BLaER1 (cell line): ENCODE measurements around the gene CCDC178.

ENCODE experiments used
- H3K27ac ChIP-seq: shearing (Covaris generic); formaldehyde crosslinking; 2 replicates; pipeline ENCODE4 v1.8.1; 2022
- H3K27me3 ChIP-seq: shearing (Covaris generic); formaldehyde crosslinking; 2 replicates; pipeline ENCODE4 v1.8.1; 2022
- H3K36me3 ChIP-seq: shearing (Covaris generic); formaldehyde crosslinking; 2 replicates; pipeline ENCODE4 v1.8.1; 2022
- H3K4me1 ChIP-seq: shearing (Covaris generic); formaldehyde crosslinking; 2 replicates; pipeline ENCODE4 v1.8.1; 2022
- H3K4me2 ChIP-seq: shearing (Covaris generic); formaldehyde crosslinking; 2 replicates; pipeline ENCODE4 v1.8.1; 2022
- H3K4me3 ChIP-seq: shearing (Covaris generic); formaldehyde crosslinking; 2 replicates; pipeline ENCODE4 v1.8.1; 2022
- H3K9ac ChIP-seq: shearing (Covaris generic); formaldehyde crosslinking; 2 replicates; pipeline ENCODE4 v1.8.1; 2022
- H3K9me3 ChIP-seq: shearing (Covaris generic); formaldehyde crosslinking; 2 replicates; pipeline ENCODE4 v1.8.1; 2022
- H4K20me1 ChIP-seq: shearing (Covaris generic); formaldehyde crosslinking; 2 replicates; pipeline ENCODE4 v1.8.1; 2022
- Cebpa-rat ChIP-seq: shearing (Covaris generic); IDR thresholded peaks from 2 replicates; pipeline ENCODE4 v1.8.1; 2022

Gene CCDC178

DNA sequence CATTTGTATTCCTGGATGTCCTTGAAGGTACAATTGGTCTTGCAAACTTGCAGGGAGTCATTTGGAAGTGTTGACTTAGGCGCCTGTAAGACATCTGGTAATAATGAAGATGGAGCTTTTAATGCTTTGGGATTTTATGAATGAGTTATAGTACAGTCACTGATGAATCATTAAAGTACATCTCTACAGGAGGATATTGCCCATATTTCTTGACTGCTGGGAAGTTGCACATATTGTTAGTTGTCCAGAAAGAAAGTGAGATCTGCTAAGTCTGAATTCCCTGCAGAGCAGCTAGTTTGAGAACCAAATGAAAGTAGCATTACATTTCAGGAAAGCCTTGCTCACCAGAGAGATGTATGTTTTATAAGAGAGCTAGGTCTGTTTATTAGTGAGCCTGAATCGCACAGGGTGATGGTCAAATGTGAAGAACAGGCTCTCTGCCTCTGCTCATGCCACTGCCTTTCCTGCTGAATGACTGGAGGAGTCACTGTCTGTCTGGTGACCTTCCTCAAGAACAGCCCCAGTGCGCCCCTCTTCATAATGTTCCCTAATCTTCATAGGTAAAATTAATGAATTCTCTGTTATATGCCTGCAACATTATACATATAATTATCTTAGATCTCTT, 528.7 kb downstream of the CCDC178 start:
- H3K4me3 ChIP-seq, result no peak overlapping the region
- peaks cover 5% of the 10 kb centered on the region for H3K9me3 ChIP-seq
- no peak overlapping the region for H3K27ac ChIP-seq
- H3K36me3 ChIP-seq, result no peaks in the 10 kb centered on the region
- H3K27me3 ChIP-seq, result no peaks in the 10 kb centered on the region
- peaks cover 8% of the 10 kb centered on the region for H3K4me1 ChIP-seq
- no peaks in the 10 kb centered on the region for H4K20me1 ChIP-seq
- TF ChIP-seq Cebpa-rat, result no peak
- H3K4me2 ChIP-seq, result no peak overlapping the region
- H3K9ac ChIP-seq, result no peak overlapping the region

DNA sequence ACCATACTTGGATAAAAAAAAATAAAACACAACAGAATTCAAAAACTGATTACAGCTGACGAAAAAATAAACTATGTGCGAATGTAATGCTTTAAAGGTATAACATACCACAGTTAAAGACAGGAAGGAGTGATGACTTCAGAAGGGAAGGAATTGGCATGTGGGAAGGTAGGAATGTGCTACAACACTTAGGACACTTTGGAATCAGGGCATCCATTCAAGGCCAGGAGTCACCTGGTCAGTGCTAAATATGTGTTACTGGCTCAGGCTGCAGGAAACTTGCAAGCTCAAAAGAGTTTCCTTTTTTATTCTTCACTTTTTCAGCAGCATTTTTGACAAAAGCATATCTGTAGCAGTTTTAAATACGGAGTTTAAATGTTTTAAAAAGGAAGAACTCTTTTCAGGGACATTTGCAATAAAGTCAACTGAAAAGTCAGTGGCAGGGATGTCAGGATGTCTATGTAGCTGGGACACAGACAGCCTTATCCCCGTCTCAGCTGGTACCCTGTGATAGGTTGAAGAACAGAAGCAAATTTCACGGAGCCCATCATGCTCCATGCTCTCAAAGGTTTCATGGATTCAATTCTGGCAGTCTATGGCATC, 529.7 kb downstream of the CCDC178 start:
- no peak overlapping the region for H3K9ac ChIP-seq
- no peak overlapping the region for H3K4me2 ChIP-seq
- H4K20me1 ChIP-seq, result no peaks in the 10 kb centered on the region
- no peaks in the 10 kb centered on the region for H3K27me3 ChIP-seq
- peaks cover 10% of the 10 kb centered on the region for H3K9me3 ChIP-seq
- no peaks in the 10 kb centered on the region for H3K36me3 ChIP-seq
- peaks cover 8% of the 10 kb centered on the region for H3K4me1 ChIP-seq
- no peak for TF ChIP-seq Cebpa-rat
- no peak overlapping the region for H3K4me3 ChIP-seq
- H3K27ac ChIP-seq, result no peak overlapping the region

DNA sequence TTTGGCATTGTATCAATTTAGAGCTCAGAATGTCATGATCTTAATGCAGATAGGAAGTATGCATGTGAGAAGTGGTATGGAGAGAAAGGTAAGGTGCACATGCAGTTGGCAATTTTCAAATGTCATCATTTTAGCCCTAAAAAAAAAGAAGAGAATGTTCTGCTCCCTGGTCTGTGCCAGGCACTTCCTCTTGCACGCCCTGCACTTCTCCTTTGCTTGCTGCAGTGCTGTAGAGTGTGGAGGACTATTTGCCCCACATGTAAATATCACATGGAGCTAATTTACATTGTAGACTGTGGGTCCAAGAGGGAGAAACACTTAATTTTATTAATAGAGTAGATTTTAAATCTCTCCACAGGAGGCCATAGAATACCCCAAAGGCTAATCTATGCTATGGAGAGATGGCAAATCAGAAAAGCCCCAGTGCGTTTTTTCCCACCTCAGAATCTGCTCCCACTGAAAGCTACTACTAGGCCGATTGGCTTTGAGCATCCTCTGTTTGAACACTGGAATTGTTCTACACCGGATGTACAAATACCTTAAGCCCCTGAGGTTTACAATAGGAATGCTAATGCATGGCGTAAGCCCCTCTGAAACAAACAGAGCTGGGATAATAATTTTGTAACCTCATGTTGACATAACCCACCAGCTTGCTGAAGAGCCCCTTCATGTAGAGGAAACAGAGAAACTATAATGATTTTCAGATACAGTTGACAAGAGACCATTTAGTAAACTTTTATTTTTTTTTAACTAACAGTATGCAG, 530.5 kb downstream of the CCDC178 start:
- H3K4me2 ChIP-seq, result no peak overlapping the region
- H3K36me3 ChIP-seq, result no peaks in the 10 kb centered on the region
- TF ChIP-seq Cebpa-rat, result no peak
- no peak overlapping the region for H3K9ac ChIP-seq
- H3K9me3 ChIP-seq, result peaks cover 10% of the 10 kb centered on the region
- no peaks in the 10 kb centered on the region for H3K27me3 ChIP-seq
- no peak overlapping the region for H3K27ac ChIP-seq
- H4K20me1 ChIP-seq, result no peaks in the 10 kb centered on the region
- 0 out of 2 replicates have a peak, but pooled peaks cover under 1% of the 10 kb centered on the region for H3K4me1 ChIP-seq
- H3K4me3 ChIP-seq, result no peak overlapping the region

DNA sequence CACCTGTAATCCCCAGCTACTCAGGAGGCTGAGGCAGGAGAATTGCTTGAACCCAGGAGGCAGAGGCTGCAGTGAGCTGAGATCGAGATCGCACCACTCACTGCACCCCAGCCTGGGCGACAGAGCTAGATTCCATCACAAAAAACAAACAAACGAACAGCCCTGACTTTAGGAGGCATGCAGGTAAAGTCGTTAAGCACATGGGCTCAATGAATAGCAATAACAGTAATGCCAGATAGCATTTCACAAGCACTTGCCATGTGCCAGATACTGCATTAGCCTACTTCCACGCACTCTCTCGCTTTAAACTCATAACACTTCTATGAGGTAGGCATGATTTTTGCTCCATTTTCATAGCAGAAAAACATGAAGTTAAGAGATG, 532.1 kb downstream of the CCDC178 start:
- H3K27ac ChIP-seq, result no peak overlapping the region
- no peaks in the 10 kb centered on the region for H3K27me3 ChIP-seq
- H3K9me3 ChIP-seq, result peaks cover 10% of the 10 kb centered on the region
- no peak overlapping the region for H3K9ac ChIP-seq
- H3K4me2 ChIP-seq, result no peak overlapping the region
- TF ChIP-seq Cebpa-rat, result no peak
- no peaks in the 10 kb centered on the region for H4K20me1 ChIP-seq
- H3K4me3 ChIP-seq, result no peak overlapping the region
- no peaks in the 10 kb centered on the region for H3K36me3 ChIP-seq
- H3K4me1 ChIP-seq, result no peaks in the 10 kb centered on the region

DNA sequence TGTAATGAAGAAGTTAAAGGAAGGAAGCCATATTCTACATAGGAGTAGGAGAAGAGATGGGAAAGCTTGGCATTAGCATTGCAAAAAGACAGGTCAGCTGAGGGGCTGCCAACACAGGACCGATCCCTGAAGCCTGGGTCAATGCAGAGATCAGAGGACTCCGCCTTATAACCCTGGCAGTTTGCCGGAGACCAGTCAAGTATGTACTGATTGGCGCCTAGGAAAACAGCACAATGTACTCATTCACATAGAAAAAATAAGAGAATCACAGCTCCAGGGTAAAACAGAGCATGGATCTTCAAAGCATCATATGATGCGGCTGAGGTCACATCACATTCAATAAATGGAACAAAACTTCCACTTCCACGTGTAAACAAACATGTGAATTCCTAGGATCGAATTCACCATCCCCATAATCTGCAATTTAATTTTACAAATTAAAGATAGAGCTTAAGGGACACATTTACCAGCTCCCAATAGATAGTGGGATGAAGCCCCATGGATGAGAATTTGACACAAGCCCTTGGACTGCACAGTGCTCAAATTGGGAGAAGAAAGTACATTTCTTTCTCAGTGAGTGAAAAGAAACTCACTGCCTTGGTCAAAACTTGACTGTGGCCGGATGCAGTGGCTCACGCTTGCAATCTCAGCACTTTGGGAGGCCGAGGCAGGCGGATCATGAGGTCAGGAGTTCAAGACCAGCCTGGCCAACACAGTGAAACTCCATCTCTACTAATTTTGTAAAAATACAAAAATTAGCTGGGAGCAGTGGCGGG, 532.7 kb downstream of the CCDC178 start:
- Histone ChIP-seq H3K9ac (no peak overlapping the region), H3K27ac (no peak overlapping the region), H3K4me2 (no peak overlapping the region), H3K36me3 (no peaks in the 10 kb centered on the region), H3K27me3 (no peaks in the 10 kb centered on the region), H3K9me3 (peaks cover 10% of the 10 kb centered on the region), H3K4me1 (no peaks in the 10 kb centered on the region), H4K20me1 (no peaks in the 10 kb centered on the region), H3K4me3 (no peak overlapping the region)
- no peak for TF ChIP-seq Cebpa-rat

DNA sequence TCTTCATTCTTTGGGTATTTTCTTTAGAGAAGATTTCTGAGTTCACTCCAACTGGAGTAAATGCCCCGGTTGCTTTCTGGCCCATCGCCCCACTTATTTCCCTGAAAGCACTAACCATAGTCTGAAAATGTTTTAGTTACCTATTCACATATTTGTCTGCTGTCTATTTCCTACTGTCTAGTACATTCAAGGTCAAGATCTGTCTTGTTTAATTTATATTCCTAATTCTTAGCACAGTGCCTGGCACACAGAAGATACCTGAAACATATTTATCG, 533.3 kb downstream of the CCDC178 start:
- no peak overlapping the region for H3K4me2 ChIP-seq
- no peaks in the 10 kb centered on the region for H3K36me3 ChIP-seq
- no peaks in the 10 kb centered on the region for H3K27me3 ChIP-seq
- peaks cover 10% of the 10 kb centered on the region for H3K9me3 ChIP-seq
- no peaks in the 10 kb centered on the region for H4K20me1 ChIP-seq
- H3K4me3 ChIP-seq, result no peak overlapping the region
- no peak for TF ChIP-seq Cebpa-rat
- H3K4me1 ChIP-seq, result no peaks in the 10 kb centered on the region
- no peak overlapping the region for H3K27ac ChIP-seq
- H3K9ac ChIP-seq, result no peak overlapping the region

DNA sequence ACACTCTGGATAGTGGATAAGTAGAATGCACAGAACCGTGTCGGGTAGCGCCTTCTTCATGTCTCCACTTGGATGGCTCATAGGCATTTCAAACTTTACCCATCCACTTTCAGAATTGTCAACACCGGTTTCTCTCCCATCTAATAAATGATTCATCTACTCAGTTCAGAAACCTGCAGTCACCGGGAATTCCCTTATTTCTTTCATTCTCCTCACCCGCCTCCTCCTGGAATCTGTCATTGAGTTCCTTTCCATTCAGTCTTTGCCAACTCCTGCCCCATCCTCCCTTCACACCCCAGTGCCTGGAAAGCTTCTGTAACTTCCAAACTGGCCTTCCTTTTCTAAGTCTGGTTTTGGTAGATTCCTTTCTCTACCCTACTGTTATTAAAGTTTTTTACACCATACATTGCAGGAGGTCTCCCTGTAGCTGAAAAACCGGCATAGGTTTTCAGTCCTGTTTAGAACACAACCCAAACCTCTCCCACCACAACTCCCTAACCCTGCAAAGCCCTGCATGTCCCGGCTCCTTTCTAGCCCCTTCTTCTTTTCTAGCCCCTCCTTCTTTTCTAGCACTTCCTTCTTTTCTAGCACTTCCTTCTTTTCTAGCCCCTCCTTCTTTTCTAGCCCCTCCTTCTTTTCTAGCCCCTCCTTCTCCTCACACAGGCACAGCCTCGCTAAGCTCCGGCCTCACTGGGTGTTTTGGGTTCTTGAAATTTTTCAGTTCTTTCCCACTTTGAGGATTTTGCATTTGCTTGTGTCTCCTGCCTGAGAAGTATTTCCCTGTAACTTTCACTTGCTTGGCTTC, 533.8 kb downstream of the CCDC178 start:
- no peaks in the 10 kb centered on the region for H3K4me1 ChIP-seq
- no peaks in the 10 kb centered on the region for H3K36me3 ChIP-seq
- no peak overlapping the region for H3K4me3 ChIP-seq
- no peak overlapping the region for H3K4me2 ChIP-seq
- no peak overlapping the region for H3K9ac ChIP-seq
- TF ChIP-seq Cebpa-rat, result no peak
- no peak overlapping the region for H3K27ac ChIP-seq
- no peaks in the 10 kb centered on the region for H3K27me3 ChIP-seq
- H3K9me3 ChIP-seq, result peaks cover 10% of the 10 kb centered on the region
- H4K20me1 ChIP-seq, result no peaks in the 10 kb centered on the region

DNA sequence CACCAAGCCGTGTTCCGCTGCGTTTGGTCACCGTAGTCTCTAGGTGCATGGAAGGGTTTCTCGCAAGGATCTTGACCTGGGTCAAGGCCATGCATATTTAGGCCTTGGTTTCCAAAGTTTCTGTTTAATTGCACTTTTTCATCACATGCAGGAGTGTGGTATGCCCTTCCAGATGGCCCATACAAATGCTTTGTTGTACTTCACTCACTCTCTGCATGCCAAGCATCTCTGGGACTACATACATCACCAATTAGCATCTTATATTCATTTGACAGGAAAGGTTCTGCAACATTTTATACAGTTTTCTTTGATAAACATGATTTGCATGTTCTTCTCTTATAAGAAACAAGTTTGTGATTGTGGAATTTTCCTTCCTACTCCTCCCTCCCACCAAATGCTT, 534.9 kb downstream of the CCDC178 start:
- Histone ChIP-seq H3K9ac (no peak overlapping the region), H4K20me1 (no peaks in the 10 kb centered on the region), H3K4me3 (no peak overlapping the region), H3K27ac (no peak overlapping the region), H3K4me2 (no peak overlapping the region), H3K27me3 (no peaks in the 10 kb centered on the region), H3K9me3 (peaks cover 10% of the 10 kb centered on the region), H3K4me1 (no peaks in the 10 kb centered on the region), H3K36me3 (no peaks in the 10 kb centered on the region)
- TF ChIP-seq Cebpa-rat, result no peak

DNA sequence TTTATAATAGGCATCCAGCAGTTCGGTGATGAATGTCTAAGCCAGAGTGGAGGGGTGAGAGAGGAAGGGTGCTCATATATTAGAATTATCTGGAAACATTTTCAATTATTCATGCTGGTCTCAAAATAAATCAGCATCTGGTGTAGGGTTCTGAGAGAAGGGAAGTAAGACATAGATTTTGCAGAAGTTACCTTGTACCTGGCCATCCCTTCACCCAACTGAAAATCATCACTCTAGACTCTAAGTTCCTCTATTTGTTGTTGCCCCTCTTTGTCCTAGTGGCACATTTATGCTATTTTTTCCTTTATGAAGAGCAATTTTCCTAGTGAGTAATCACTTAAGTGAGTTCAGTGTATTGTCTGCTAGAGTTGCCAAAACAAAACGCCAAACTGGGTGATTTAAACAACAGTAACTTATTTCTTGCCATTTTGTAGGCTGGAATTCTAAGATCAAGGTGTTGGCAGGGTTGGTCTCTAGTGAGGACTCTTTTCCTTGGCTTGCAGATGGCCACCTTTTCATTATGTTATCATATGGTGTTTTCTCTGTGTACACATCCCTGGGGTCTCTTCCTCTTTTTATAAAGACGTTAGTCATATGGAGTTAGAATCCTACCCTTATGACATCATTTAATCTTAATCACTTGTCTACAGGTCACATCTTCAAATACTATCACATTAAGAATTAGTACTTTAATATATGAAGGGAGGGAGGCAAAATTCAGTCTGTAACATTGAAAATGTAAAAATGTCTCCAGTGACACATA, 537.8 kb downstream of the CCDC178 start:
- TF ChIP-seq Cebpa-rat, result no peak
- H3K9ac ChIP-seq, result no peak overlapping the region
- H3K4me3 ChIP-seq, result no peak overlapping the region
- no peak overlapping the region for H3K27ac ChIP-seq
- no peaks in the 10 kb centered on the region for H3K27me3 ChIP-seq
- no peaks in the 10 kb centered on the region for H3K4me1 ChIP-seq
- H3K4me2 ChIP-seq, result no peak overlapping the region
- H4K20me1 ChIP-seq, result no peaks in the 10 kb centered on the region
- peaks cover 17% of the 10 kb centered on the region for H3K9me3 ChIP-seq
- H3K36me3 ChIP-seq, result no peaks in the 10 kb centered on the region
